PC-3 (cell line): ENCODE results near the gene SVOPL. TPM values are rescaled to one million over a fixed set of nuclear protein-coding genes. Genes with fewer than 3 reads are reported as not detected.

ENCODE experiments used
- ATAC-seq: fragments of 200-7000 bp; cut with Tn5 transposase; 2 replicates; pipeline ENCODE4 v1.9.1; 2020; ENCODE audit warnings: mild to moderate bottlenecking, moderate library complexity
- BruUV-seq: library from RNA; stranded (reverse); fragments of 400-500 nt; replicated peaks from 2 replicates; lab custom pipeline; 2021; lab: Mats Ljungman, UMichigan
- CTCF ChIA-PET: fragments of 300-600 bp; sonication (Branson Sonifier 250); formaldehyde crosslinking; loops from one replicate; lab custom pipeline; 2022; ENCODE audit warnings: antibody characterized with exemption; lab: Charles Lee
- POLR2A ChIA-PET: fragments of 300-600 bp; sonication (Branson Sonifier 250); formaldehyde crosslinking; loops from one replicate; lab custom pipeline; 2022; ENCODE audit warnings: antibody characterized with exemption; ENCODE audit not compliant: unreplicated experiment; lab: Charles Lee
- DNase-seq: peaks from one replicate; pipeline ENCODE4 v3.0.0-alpha.2; 2015
- H2AFZ ChIP-seq: fragments of 300-600 bp; sonication (generic); 2 replicates; pipeline ENCODE4 v1.6.0; 2016; ENCODE audit warnings: antibody characterized with exemption, low read length
- H3F3A ChIP-seq: fragments of 300-600 bp; sonication (generic); one replicate; pipeline ENCODE4 v1.6.0; 2017; ENCODE audit warnings: antibody characterized with exemption, low read length, control low read depth, mild to moderate bottlenecking; ENCODE audit not compliant: unreplicated experiment
- H3K27ac ChIP-seq: fragments of 300-600 bp; sonication (generic); 2 replicates; pipeline ENCODE4 v1.5.1; 2016; ENCODE audit warnings: mild to moderate bottlenecking, low read length
- H3K27me3 ChIP-seq: fragments of 300-600 bp; sonication (generic); 2 replicates; pipeline ENCODE4 v1.6.1; 2016; ENCODE audit warnings: low read length, mixed read lengths
- H3K36me3 ChIP-seq: fragments of 300-600 bp; sonication (generic); 2 replicates; pipeline ENCODE4 v1.6.1; 2016; ENCODE audit warnings: low read depth, mixed run types, low read length, mixed read lengths
- H3K4me1 ChIP-seq: fragments of 300-600 bp; sonication (generic); 2 replicates; pipeline ENCODE4 v1.5.1; 2016; ENCODE audit warnings: low read length; ENCODE audit not compliant: insufficient read depth
- H3K4me2 ChIP-seq: fragments of 300-600 bp; sonication (generic); 2 replicates; pipeline ENCODE4 v1.6.0; 2016; ENCODE audit warnings: low read length
- H3K4me3 ChIP-seq: fragments of 300-600 bp; sonication (generic); 2 replicates; pipeline ENCODE4 v1.5.1; 2016; ENCODE audit warnings: mild to moderate bottlenecking, low read length, mixed read lengths
- H3K79me2 ChIP-seq: fragments of 300-600 bp; sonication (generic); 2 replicates; pipeline ENCODE4 v1.6.1; 2017; ENCODE audit warnings: low read length, mixed read lengths
- H3K9ac ChIP-seq: fragments of 300-600 bp; sonication (generic); 2 replicates; pipeline ENCODE4 v1.6.0; 2016; ENCODE audit warnings: mild to moderate bottlenecking, low read length
- H3K9me2 ChIP-seq: fragments of 300-600 bp; sonication (generic); replicated peaks from 2 replicates; pipeline ENCODE4 v1.6.1; 2016; ENCODE audit warnings: mixed run types, low read length, mixed read lengths
- H3K9me3 ChIP-seq: fragments of 300-600 bp; sonication (generic); 2 replicates; pipeline ENCODE4 v1.6.1; 2016; ENCODE audit warnings: low read length, mixed read lengths
- H4K20me1 ChIP-seq: fragments of 300-600 bp; sonication (generic); 2 replicates; pipeline ENCODE4 v1.6.1; 2016; ENCODE audit warnings: low read length, mixed read lengths
- EZH2 ChIP-seq: fragments of 300-600 bp; sonication (generic); IDR thresholded peaks from one replicate; pipeline ENCODE4 v1.6.1; 2017; ENCODE audit warnings: antibody characterized with exemption, mild to moderate bottlenecking, low read length; ENCODE audit not compliant: unreplicated experiment
- EZH2phosphoT487 ChIP-seq: fragments of 300-600 bp; sonication (generic); IDR thresholded peaks from 2 replicates; pipeline ENCODE4 v1.6.1; 2018; ENCODE audit warnings: mild to moderate bottlenecking, antibody characterized with exemption, low read length, borderline replicate concordance
- intact Hi-C: fragments of 100-400 bp; cut with micrococcal nuclease; formaldehyde crosslinking; loops from 2 replicates; pipeline ENCODE4 v1.9.0; 2023
- total RNA-seq: library from RNA; depleted of rRNA; stranded (reverse); fragments of >200 nt; gene quantifications from 2 replicates; pipeline ENCODE4 v1.2.3, GENCODE V29; 2014
- TF ChIP-seq, protein P1 (sequence below): fragments of 300-600 bp; sonication (generic); conservative IDR thresholded peaks from 2 replicates; pipeline ENCODE4 v1.5.1; 2017; ENCODE audit warnings: antibody characterized with exemption, low read depth, mild to moderate bottlenecking, low read length

Gene SVOPL
- total RNA-seq, 1 experiment from 2014 or later: not detected

DNA sequence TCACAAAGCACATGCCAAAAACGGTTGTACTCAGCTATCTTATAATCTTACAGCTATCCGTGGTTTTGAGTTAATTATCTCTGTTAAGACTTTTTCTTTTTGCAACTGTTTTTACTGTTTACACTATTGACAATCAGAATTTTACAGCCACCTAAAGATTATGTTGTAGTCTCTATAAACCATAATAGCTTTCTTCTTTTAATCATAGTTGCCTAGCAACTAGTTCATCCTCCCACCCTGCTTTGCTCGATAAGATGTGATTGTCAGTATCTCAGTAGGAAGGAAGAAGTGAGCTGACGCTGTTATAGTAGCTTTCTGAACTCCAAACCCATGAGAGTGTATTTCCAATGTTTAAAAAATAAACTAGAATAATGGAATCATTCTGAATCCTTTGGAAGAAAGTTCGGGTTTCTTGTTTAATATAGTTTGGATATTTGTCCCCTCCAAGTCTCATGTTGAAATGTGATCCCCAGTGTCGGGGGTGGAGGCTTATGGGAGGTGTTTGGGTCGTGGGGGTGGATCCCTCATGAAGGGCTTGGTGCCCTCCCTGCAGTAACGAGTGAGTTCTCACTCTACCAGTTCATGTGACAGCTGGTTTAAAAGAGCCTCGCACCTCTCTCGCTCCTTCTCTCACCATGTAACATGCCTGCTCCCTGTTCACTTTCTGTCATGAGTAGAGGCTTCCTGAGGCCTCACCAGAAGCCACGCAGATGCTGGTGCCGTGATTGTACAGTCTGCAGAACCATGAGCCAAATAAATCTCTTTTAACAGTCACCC, 68.1 kb downstream of the SVOPL start:
- TF ChIP-seq EZH2: no peak
- TF ChIP-seq EZH2phosphoT487: no peak
- TF ChIP-seq, protein P1, sequence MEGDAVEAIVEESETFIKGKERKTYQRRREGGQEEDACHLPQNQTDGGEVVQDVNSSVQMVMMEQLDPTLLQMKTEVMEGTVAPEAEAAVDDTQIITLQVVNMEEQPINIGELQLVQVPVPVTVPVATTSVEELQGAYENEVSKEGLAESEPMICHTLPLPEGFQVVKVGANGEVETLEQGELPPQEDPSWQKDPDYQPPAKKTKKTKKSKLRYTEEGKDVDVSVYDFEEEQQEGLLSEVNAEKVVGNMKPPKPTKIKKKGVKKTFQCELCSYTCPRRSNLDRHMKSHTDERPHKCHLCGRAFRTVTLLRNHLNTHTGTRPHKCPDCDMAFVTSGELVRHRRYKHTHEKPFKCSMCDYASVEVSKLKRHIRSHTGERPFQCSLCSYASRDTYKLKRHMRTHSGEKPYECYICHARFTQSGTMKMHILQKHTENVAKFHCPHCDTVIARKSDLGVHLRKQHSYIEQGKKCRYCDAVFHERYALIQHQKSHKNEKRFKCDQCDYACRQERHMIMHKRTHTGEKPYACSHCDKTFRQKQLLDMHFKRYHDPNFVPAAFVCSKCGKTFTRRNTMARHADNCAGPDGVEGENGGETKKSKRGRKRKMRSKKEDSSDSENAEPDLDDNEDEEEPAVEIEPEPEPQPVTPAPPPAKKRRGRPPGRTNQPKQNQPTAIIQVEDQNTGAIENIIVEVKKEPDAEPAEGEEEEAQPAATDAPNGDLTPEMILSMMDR: no peak
- no peak for DNase-seq
- BruUV-seq: no TSS peak
- H4K20me1 ChIP-seq: no peaks in the 10 kb centered on the region
- no peaks in the 10 kb centered on the region for H3K9me3 ChIP-seq
- 0 out of 2 replicates have a peak, but pooled peaks cover 3% of the 10 kb centered on the region for H3K27me3 ChIP-seq
- H3K79me2 ChIP-seq: no peaks in the 10 kb centered on the region
- ATAC-seq: no peak
- no peak overlapping the region for H3K4me2 ChIP-seq
- H3K4me3 ChIP-seq: no peak overlapping the region
- H3K36me3 ChIP-seq: no peaks in the 10 kb centered on the region
- POLR2A ChIA-PET: interaction anchor here (0.5 kb wide), 1 partner anchor 247 kb away, joined by 4 read pairs; no protein-coding TSS in a partner anchor
- H3K9me2 ChIP-seq: no peaks in the 10 kb centered on the region
- H3K27ac ChIP-seq: no peak overlapping the region
- intact Hi-C loops: no loop called here
- CTCF ChIA-PET: no interaction called here
- no peak overlapping the region for H2AFZ ChIP-seq
- H3K4me1 ChIP-seq: no peaks in the 10 kb centered on the region
- H3K9ac ChIP-seq: no peak overlapping the region
- no peaks in the 10 kb centered on the region for H3F3A ChIP-seq

GRCh38 chr7:138632384-138632783, 68.8 kb downstream of the SVOPL start:
- ChIA-PET POLR2A (interaction anchor here (0.5 kb wide), 1 partner anchor 248 kb away, joined by 4 read pairs; no protein-coding TSS in a partner anchor), CTCF (no interaction called here)
- no peaks in the 10 kb centered on the region for H3K9me2 ChIP-seq
- DNase-seq (no peak), ATAC-seq (no peak)
- TF ChIP-seq, protein P1: no peak
- TF ChIP-seq EZH2 (no peak), EZH2phosphoT487 (no peak)
- no peak overlapping the region for H2AFZ ChIP-seq
- no peaks in the 10 kb centered on the region for H3K9me3 ChIP-seq
- intact Hi-C loops: no loop called here
- no peaks in the 10 kb centered on the region for H3K36me3 ChIP-seq
- H3K4me3 ChIP-seq: no peak overlapping the region
- H3K27me3 ChIP-seq: 0 out of 2 replicates have a peak, but pooled peaks cover 3% of the 10 kb centered on the region
- H3K4me2 ChIP-seq: no peak overlapping the region
- BruUV-seq: no TSS peak
- H3K4me1 ChIP-seq: no peaks in the 10 kb centered on the region
- no peak overlapping the region for H3K27ac ChIP-seq
- no peaks in the 10 kb centered on the region for H3K79me2 ChIP-seq
- no peaks in the 10 kb centered on the region for H3F3A ChIP-seq
- H3K9ac ChIP-seq: no peak overlapping the region
- no peaks in the 10 kb centered on the region for H4K20me1 ChIP-seq
